ENCODE data around the gene NPAS3.

DNA sequence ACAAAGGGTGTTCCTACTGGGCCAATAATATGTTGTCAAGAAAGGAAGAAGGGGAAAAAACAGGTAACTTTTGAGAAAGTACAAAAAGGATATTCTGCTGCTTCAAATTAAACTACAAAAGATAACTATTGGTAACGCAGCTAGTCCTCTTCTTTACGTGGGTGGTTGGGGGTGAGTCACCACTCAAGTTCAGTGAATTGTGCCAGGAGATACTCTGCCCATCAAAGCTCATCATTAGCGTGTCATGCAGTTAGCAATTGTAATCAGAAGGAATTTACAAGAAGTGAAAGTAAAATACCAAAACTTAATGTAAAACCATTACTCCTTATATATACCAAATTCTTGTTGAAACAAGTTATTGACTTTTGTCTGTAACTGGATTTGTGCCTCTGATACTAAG, 342.0 kb downstream of the NPAS3 start:
- TF ChIP-seq CTCF (IDR thresholded peaks at IDR 0.05): no peak
- TF ChIP-seq EZH2phosphoT487 (IDR thresholded peaks at IDR 0.05): no peak
- TF ChIP-seq EZH2 (IDR thresholded peaks at IDR 0.05): no peak
